Measurements from ENCODE around the gene RAPGEF5.

DNA sequence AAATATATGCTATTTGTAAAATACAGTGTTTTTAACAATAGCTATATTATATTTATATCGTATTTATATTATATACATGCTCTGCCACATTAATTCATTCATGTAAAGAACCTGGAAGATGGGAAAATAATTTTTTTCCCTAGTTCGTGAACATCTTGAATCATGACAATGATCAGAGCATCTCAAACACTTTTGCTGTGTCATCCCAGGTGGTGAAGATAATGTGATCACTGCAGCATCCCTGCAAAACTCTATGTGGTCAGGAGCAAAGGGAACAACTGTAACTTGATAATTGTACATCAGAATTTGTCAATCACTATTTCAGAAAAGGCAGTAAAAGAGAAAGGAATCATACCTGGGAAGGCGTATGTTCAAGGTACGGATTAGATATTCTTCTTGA is 39.3 kb downstream of the RAPGEF5 start:
- TF ChIP-seq, protein P1, sequence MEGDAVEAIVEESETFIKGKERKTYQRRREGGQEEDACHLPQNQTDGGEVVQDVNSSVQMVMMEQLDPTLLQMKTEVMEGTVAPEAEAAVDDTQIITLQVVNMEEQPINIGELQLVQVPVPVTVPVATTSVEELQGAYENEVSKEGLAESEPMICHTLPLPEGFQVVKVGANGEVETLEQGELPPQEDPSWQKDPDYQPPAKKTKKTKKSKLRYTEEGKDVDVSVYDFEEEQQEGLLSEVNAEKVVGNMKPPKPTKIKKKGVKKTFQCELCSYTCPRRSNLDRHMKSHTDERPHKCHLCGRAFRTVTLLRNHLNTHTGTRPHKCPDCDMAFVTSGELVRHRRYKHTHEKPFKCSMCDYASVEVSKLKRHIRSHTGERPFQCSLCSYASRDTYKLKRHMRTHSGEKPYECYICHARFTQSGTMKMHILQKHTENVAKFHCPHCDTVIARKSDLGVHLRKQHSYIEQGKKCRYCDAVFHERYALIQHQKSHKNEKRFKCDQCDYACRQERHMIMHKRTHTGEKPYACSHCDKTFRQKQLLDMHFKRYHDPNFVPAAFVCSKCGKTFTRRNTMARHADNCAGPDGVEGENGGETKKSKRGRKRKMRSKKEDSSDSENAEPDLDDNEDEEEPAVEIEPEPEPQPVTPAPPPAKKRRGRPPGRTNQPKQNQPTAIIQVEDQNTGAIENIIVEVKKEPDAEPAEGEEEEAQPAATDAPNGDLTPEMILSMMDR (IDR thresholded peaks at IDR 0.05; ENCODE audit: insufficient read depth, low read length) = no peak
- TF ChIP-seq POLR2AphosphoS5 (IDR thresholded peaks at IDR 0.05; ENCODE audit: low read depth) (no peak), REST (IDR thresholded peaks at IDR 0.05; ENCODE audit: insufficient replicate concordance, low read depth) (no peak)

All from HL-60 (cell line).